ENCODE measurements around the gene MARF1.
"Not testable (repeated sequence)": the region's sequence is repeated elsewhere in the genome, so short reads cannot be mapped to it uniquely, and the experiment has no call there.

GRCh38 chr16:15644962-15645465 is 2.1 kb upstream of the MARF1 start:
- not testable (repeated sequence) for TF ChIP-seq CTCF, EP300 (IDR thresholded peaks at IDR 0.05)
